ENCODE measurements around the gene KBTBD2. TPM values are rescaled to one million over a fixed set of nuclear protein-coding genes. Genes with fewer than 3 reads are reported as not detected.
"Not testable (repeated sequence)": the region's sequence is repeated elsewhere in the genome, so short reads cannot be mapped to it uniquely, and the experiment has no call there.

The KBTBD2 gene
- total RNA-seq, 1 experiment from 2014 or later, result 74.9 TPM

- DNase-seq (ENCODE audit: low read depth, low spot score), result no peak
- in situ Hi-C loops (cut with HindIII; ENCODE audit: low pct_unique_long_range_greater_than_20kb, low sequenced_read_pairs), result no loop called here
Observed at GRCh38 chr7:32869716-32870115, 21.8 kb downstream of the KBTBD2 start.

- no peak for DNase-seq (ENCODE audit: low read depth, low spot score)
- in situ Hi-C loops (cut with HindIII; ENCODE audit: low pct_unique_long_range_greater_than_20kb, low sequenced_read_pairs), result no loop called here
Observed at GRCh38 chr7:32868116-32868515, 23.4 kb downstream of the KBTBD2 start.

- DNase-seq (ENCODE audit: low read depth, low spot score), result no peak
- in situ Hi-C loops (cut with HindIII; ENCODE audit: low pct_unique_long_range_greater_than_20kb, low sequenced_read_pairs), result no loop called here
Observed at GRCh38 chr7:32865448-32866030, 26.0 kb downstream of the KBTBD2 start.

GRCh38 chr7:32863872-32864271 lies 27.7 kb downstream of the KBTBD2 start:
- in situ Hi-C loops (cut with HindIII; ENCODE audit: low pct_unique_long_range_greater_than_20kb, low sequenced_read_pairs); DNase-seq (ENCODE audit: low read depth, low spot score): not testable (repeated sequence)

GRCh38 chr7:32860090-32860489 lies 31.5 kb downstream of the KBTBD2 start:
- no peak for DNase-seq (ENCODE audit: low read depth, low spot score)
- in situ Hi-C loops (cut with HindIII; ENCODE audit: low pct_unique_long_range_greater_than_20kb, low sequenced_read_pairs), result no loop called here

- DNase-seq (ENCODE audit: low read depth, low spot score), result no peak
- in situ Hi-C loops (cut with HindIII; ENCODE audit: low pct_unique_long_range_greater_than_20kb, low sequenced_read_pairs), result no loop called here
Observed at GRCh38 chr7:32858648-32859047, 32.9 kb downstream of the KBTBD2 start.

- DNase-seq (ENCODE audit: low read depth, low spot score); in situ Hi-C loops (cut with HindIII; ENCODE audit: low pct_unique_long_range_greater_than_20kb, low sequenced_read_pairs): not testable (repeated sequence)
Observed at GRCh38 chr7:32857063-32857462, 34.5 kb downstream of the KBTBD2 start.

GRCh38 chr7:32855837-32856775 lies 35.5 kb downstream of the KBTBD2 start:
- DNase-seq (ENCODE audit: low read depth, low spot score); in situ Hi-C loops (cut with HindIII; ENCODE audit: low pct_unique_long_range_greater_than_20kb, low sequenced_read_pairs): not testable (repeated sequence)

- DNase-seq (ENCODE audit: low read depth, low spot score); in situ Hi-C loops (cut with HindIII; ENCODE audit: low pct_unique_long_range_greater_than_20kb, low sequenced_read_pairs): not testable (repeated sequence)
Observed at GRCh38 chr7:32850654-32851053, 40.9 kb downstream of the KBTBD2 start.

GRCh38 chr7:32848655-32849054 lies 42.9 kb downstream of the KBTBD2 start:
- in situ Hi-C loops (cut with HindIII; ENCODE audit: low pct_unique_long_range_greater_than_20kb, low sequenced_read_pairs); DNase-seq (ENCODE audit: low read depth, low spot score): not testable (repeated sequence)

- DNase-seq (ENCODE audit: low read depth, low spot score), result peak; percentile 95
- in situ Hi-C loops (cut with HindIII; ENCODE audit: low pct_unique_long_range_greater_than_20kb, low sequenced_read_pairs), result no loop called here
Observed at GRCh38 chr7:32846630-32847225, 44.8 kb downstream of the KBTBD2 start.

GRCh38 chr7:32844748-32845147 lies 46.8 kb downstream of the KBTBD2 start:
- DNase-seq (ENCODE audit: low read depth, low spot score), result peak; percentile 52
- in situ Hi-C loops (cut with HindIII; ENCODE audit: low pct_unique_long_range_greater_than_20kb, low sequenced_read_pairs), result not testable (repeated sequence)

- DNase-seq (ENCODE audit: low read depth, low spot score); in situ Hi-C loops (cut with HindIII; ENCODE audit: low pct_unique_long_range_greater_than_20kb, low sequenced_read_pairs): not testable (repeated sequence)
Observed at GRCh38 chr7:32843763-32844162, 47.8 kb downstream of the KBTBD2 start.

- in situ Hi-C loops (cut with HindIII; ENCODE audit: low pct_unique_long_range_greater_than_20kb, low sequenced_read_pairs); DNase-seq (ENCODE audit: low read depth, low spot score): not testable (repeated sequence)
Observed at GRCh38 chr7:32839846-32840245, 51.7 kb downstream of the KBTBD2 start.

GRCh38 chr7:32828996-32829752 lies 62.4 kb downstream of the KBTBD2 start:
- in situ Hi-C loops (cut with HindIII; ENCODE audit: low pct_unique_long_range_greater_than_20kb, low sequenced_read_pairs); DNase-seq (ENCODE audit: low read depth, low spot score): not testable (repeated sequence)

All from SK-MEL-5 (cell line).